ENCODE measurements around the gene SMCO3. TPM values are rescaled to one million over a fixed set of nuclear protein-coding genes. Genes with fewer than 3 reads are reported as not detected.
A peak's percentile ranks its signal among the peaks of the same experiment; 100 is the strongest.

The SMCO3 gene
- total and polyA plus RNA-seq, 3 experiments from 2014 or later, result not detected

DNA sequence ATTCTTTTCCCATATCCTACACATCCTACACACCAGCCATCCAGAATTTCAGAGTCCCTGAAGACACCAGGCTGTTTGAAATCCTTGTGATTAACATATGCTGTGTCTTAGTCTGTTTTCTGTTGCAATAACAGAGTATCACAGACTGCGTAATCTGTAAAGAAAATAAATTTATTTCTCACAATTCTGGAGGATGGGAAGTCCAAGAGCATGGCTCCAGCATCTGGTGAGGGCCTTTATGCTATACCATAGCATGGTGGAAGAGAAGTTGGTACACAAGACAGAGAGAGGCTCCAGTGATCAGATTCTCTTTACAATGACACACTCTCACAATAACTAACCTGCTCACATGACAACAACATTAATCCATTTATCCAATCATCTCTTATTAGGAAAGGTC lies 25.3 kb upstream of the SMCO3 start:
- H3K4me3 ChIP-seq (ENCODE audit: low read length), result no peak overlapping the region
- no peaks in the 10 kb centered on the region for H3K36me3 ChIP-seq (ENCODE audit: insufficient read depth, low read length)
- H3K4me3 Mint-ChIP-seq, result no peak overlapping the region
- peaks cover 6 to 64% of the 10 kb centered on the region in 2 donors for H3K27me3 Mint-ChIP-seq
- H3K9me3 ChIP-seq (ENCODE audit: low read length), result no peaks in the 10 kb centered on the region
- H3K4me1 ChIP-seq (ENCODE audit: insufficient read depth, low read length), result no peaks in the 10 kb centered on the region
- H3K27me3 ChIP-seq (ENCODE audit: insufficient read depth, low read length, poor library complexity, severe bottlenecking), result no peaks in the 10 kb centered on the region
- H3K4me1 Mint-ChIP-seq, result no peaks in the 10 kb centered on the region
- peaks cover 0 to 7% (median 0%) of the 10 kb centered on the region in 3 donors for H3K36me3 Mint-ChIP-seq
- no peaks in the 10 kb centered on the region for H3K9me3 Mint-ChIP-seq
- no peak for DNase-seq
- ChIA-PET POLR2A (no interaction called here), CTCF (interaction anchor here (1.1 kb wide), 1 partner anchor 382 kb away, joined by 3 read pairs; the partner anchor contains the start of gene RERG)
- H3K27ac Mint-ChIP-seq, result peak overlapping the region in 1 of 8 donors; percentile 70
- no peak overlapping the region for H3K27ac ChIP-seq (ENCODE audit: low read depth, low read length)

DNA sequence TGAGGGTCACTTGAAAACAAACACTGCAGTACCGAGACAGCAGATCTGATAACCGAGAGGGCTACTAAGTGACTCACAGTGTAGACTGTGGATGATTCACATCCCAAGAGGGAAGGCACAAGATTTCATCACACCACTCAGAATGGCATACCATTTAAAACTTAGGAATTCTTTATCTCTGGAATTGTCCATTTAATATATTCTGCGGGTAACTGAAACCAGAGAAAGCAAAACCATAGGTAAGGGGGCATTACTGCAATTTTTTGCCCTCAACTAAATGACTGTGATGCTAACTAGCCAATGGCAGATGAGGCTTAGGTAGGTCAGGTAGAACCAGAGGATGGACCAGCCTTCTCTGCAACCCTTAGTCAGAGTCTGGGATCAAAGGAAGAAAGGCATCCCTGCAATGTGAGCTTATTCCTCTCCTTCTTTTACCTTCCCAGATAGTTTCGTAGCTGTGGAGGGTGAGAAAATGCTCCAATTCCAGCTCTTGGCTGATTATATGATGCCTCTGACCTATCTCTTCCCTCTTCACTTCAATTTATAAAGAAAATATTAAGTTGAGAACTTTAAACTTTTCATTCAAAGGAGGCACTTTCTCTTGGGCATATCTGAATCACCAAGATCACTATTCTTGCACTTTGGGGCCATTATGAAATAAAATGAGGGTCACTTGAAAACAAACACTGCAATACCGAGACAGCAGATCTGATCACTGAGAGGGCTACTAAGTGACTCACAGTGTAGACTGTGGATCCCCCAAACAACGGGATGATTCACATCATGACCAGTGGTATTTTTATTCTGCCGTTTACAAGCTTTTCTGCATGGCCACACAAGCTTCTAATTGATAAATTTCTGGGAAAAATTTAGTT lies 22.6 kb upstream of the SMCO3 start:
- Mint-ChIP-seq H3K4me1 (no peaks in the 10 kb centered on the region), H3K4me3 (no peak overlapping the region), H3K27ac (no peak overlapping the region), H3K9me3 (no peaks in the 10 kb centered on the region), H3K36me3 (peaks cover 0 to 7% (median 0%) of the 10 kb centered on the region in 3 donors), H3K27me3 (peaks cover 6 to 74% of the 10 kb centered on the region in 2 donors)
- Histone ChIP-seq H3K27me3 (ENCODE audit: insufficient read depth, low read length, poor library complexity, severe bottlenecking) (no peaks in the 10 kb centered on the region), H3K4me1 (ENCODE audit: insufficient read depth, low read length) (no peaks in the 10 kb centered on the region), H3K9me3 (ENCODE audit: low read length) (no peaks in the 10 kb centered on the region), H3K4me3 (ENCODE audit: low read length) (no peak overlapping the region), H3K36me3 (ENCODE audit: insufficient read depth, low read length) (no peaks in the 10 kb centered on the region), H3K27ac (ENCODE audit: low read depth, low read length) (no peak overlapping the region)
- no peak for DNase-seq
- ChIA-PET POLR2A (no interaction called here), CTCF (interaction anchor here (1.4 kb wide), 2 partner anchors 100 to 159 kb away, joined by 3 to 4 read pairs; no protein-coding TSS in a partner anchor)

GRCh38 chr12:14834509-14834908 lies 20.5 kb upstream of the SMCO3 start:
- no peak overlapping the region for H3K4me3 Mint-ChIP-seq
- Histone ChIP-seq H3K27ac (ENCODE audit: low read depth, low read length) (no peak overlapping the region), H3K4me3 (ENCODE audit: low read length) (no peak overlapping the region), H3K9me3 (ENCODE audit: low read length) (no peaks in the 10 kb centered on the region), H3K36me3 (ENCODE audit: insufficient read depth, low read length) (no peaks in the 10 kb centered on the region), H3K27me3 (ENCODE audit: insufficient read depth, low read length, poor library complexity, severe bottlenecking) (no peaks in the 10 kb centered on the region), H3K4me1 (ENCODE audit: insufficient read depth, low read length) (no peaks in the 10 kb centered on the region)
- no peak overlapping the region for H3K27ac Mint-ChIP-seq
- ChIA-PET POLR2A (no interaction called here), CTCF (no interaction called here)
- peaks cover 9 to 65% of the 10 kb centered on the region in 2 donors for H3K27me3 Mint-ChIP-seq
- peaks cover 0 to 6% (median 0%) of the 10 kb centered on the region in 3 donors for H3K36me3 Mint-ChIP-seq
- no peak for DNase-seq
- no peaks in the 10 kb centered on the region for H3K4me1 Mint-ChIP-seq
- no peaks in the 10 kb centered on the region for H3K9me3 Mint-ChIP-seq

DNA sequence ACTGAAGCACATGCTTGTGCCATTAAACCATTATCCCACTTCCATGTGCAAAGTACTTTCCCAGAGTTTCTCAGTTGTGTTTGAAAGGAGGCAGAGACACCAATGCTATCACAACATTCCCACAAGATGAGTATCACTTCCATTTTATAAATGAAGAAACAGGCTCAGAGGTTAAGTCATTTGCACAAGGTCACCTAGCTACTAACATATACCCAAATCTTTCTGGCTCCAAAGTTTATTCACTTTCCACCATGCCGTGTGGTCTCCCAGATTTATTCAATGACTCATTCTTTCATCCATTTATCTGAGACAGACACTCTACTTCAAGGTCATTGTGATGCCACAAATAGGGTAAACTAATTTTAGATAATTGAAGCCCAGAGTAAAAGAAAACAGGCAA lies 20.0 kb upstream of the SMCO3 start:
- Mint-ChIP-seq H3K4me3 (no peak overlapping the region), H3K4me1 (no peaks in the 10 kb centered on the region), H3K9me3 (no peaks in the 10 kb centered on the region), H3K36me3 (peaks cover 0 to under 1% (median 0%) of the 10 kb centered on the region in 3 donors), H3K27ac (no peak overlapping the region), H3K27me3 (peaks cover 4 to 59% of the 10 kb centered on the region in 2 donors)
- Histone ChIP-seq H3K9me3 (ENCODE audit: low read length) (no peaks in the 10 kb centered on the region), H3K4me3 (ENCODE audit: low read length) (no peak overlapping the region), H3K36me3 (ENCODE audit: insufficient read depth, low read length) (no peaks in the 10 kb centered on the region), H3K4me1 (ENCODE audit: insufficient read depth, low read length) (no peaks in the 10 kb centered on the region), H3K27ac (ENCODE audit: low read depth, low read length) (no peak overlapping the region), H3K27me3 (ENCODE audit: insufficient read depth, low read length, poor library complexity, severe bottlenecking) (no peaks in the 10 kb centered on the region)
- ChIA-PET CTCF (no interaction called here), POLR2A (no interaction called here)
- no peak for DNase-seq

- Mint-ChIP-seq H3K9me3 (no peaks in the 10 kb centered on the region), H3K4me1 (no peaks in the 10 kb centered on the region), H3K27ac (no peak overlapping the region), H3K27me3 (peaks cover 7 to 53% of the 10 kb centered on the region in 2 donors), H3K4me3 (no peak overlapping the region), H3K36me3 (no peaks in the 10 kb centered on the region)
- Histone ChIP-seq H3K36me3 (ENCODE audit: insufficient read depth, low read length) (no peaks in the 10 kb centered on the region), H3K27ac (ENCODE audit: low read depth, low read length) (no peak overlapping the region), H3K9me3 (ENCODE audit: low read length) (no peaks in the 10 kb centered on the region), H3K4me1 (ENCODE audit: insufficient read depth, low read length) (no peaks in the 10 kb centered on the region), H3K4me3 (ENCODE audit: low read length) (no peak overlapping the region), H3K27me3 (ENCODE audit: insufficient read depth, low read length, poor library complexity, severe bottlenecking) (no peaks in the 10 kb centered on the region)
- no peak for DNase-seq
- ChIA-PET CTCF (no interaction called here), POLR2A (no interaction called here)
Observed at GRCh38 chr12:14833336-14833735, 19.4 kb upstream of the SMCO3 start.

- no peaks in the 10 kb centered on the region for H3K9me3 Mint-ChIP-seq
- H3K27me3 ChIP-seq (ENCODE audit: insufficient read depth, low read length, poor library complexity, severe bottlenecking), result no peaks in the 10 kb centered on the region
- H3K4me3 ChIP-seq (ENCODE audit: low read length), result no peak overlapping the region
- H3K4me1 Mint-ChIP-seq, result no peaks in the 10 kb centered on the region
- no peaks in the 10 kb centered on the region for H3K9me3 ChIP-seq (ENCODE audit: low read length)
- H3K27ac Mint-ChIP-seq, result no peak overlapping the region
- H3K27ac ChIP-seq (ENCODE audit: low read depth, low read length), result no peak overlapping the region
- no peak overlapping the region for H3K4me3 Mint-ChIP-seq
- ChIA-PET POLR2A (no interaction called here), CTCF (no interaction called here)
- peaks cover 9 to 16% of the 10 kb centered on the region in 2 donors for H3K27me3 Mint-ChIP-seq
- no peaks in the 10 kb centered on the region for H3K4me1 ChIP-seq (ENCODE audit: insufficient read depth, low read length)
- H3K36me3 ChIP-seq (ENCODE audit: insufficient read depth, low read length), result no peaks in the 10 kb centered on the region
- H3K36me3 Mint-ChIP-seq, result no peaks in the 10 kb centered on the region
- no peak for DNase-seq
Observed at GRCh38 chr12:14828892-14829291, 14.9 kb upstream of the SMCO3 start.

DNA sequence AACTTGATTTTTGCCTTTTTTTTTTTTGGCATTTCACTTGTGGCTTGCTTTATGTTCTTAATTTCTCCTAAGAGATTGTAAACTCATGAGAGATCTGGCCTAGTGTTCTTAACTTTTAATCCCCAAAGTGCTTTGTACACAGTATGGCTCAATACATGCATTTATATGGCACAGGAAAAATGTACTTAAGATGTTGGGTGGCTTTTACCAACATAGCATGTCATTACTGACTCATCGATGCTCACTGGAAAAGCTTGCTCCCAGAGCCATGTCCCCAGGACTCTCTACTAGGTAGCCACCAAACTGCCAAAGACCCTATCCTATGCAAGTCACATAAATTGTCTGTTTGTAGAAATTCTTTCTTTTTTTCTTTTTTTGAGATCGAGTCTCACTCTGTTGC lies 13.1 kb upstream of the SMCO3 start:
- Histone ChIP-seq H3K4me1 (ENCODE audit: insufficient read depth, low read length) (no peaks in the 10 kb centered on the region), H3K4me3 (ENCODE audit: low read length) (no peak overlapping the region), H3K36me3 (ENCODE audit: insufficient read depth, low read length) (no peaks in the 10 kb centered on the region), H3K27me3 (ENCODE audit: insufficient read depth, low read length, poor library complexity, severe bottlenecking) (no peaks in the 10 kb centered on the region), H3K27ac (ENCODE audit: low read depth, low read length) (no peak overlapping the region), H3K9me3 (ENCODE audit: low read length) (no peaks in the 10 kb centered on the region)
- Mint-ChIP-seq H3K36me3 (no peaks in the 10 kb centered on the region), H3K4me1 (no peaks in the 10 kb centered on the region), H3K4me3 (no peak overlapping the region), H3K27me3 (peaks cover 9% of the 10 kb centered on the region in 2 donors), H3K9me3 (no peaks in the 10 kb centered on the region), H3K27ac (no peak overlapping the region)
- ChIA-PET CTCF (interaction anchor here (1.5 kb wide), 1 partner anchor 394 kb away, joined by 3 read pairs; the partner anchor contains the start of gene RERG), POLR2A (no interaction called here)
- DNase-seq, result no peak

DNA sequence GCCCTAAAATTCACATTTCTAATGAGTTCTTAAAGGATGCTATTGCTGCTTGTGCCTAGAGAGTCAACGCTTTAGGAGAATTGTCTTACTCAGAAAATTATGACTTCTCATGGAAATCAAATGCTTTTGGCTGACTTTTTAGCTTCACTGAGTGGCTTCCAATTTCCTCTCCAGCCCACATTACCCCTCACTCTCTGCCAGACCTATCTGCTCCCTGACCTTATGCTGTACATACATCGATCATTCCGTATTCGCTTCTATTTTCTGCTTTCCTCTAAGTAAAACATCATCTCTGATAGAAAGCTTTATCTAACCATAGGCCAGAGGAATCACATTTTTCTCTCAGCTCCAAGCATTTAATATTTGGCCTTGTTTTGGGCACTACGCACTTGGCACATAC lies 12.5 kb upstream of the SMCO3 start:
- Histone ChIP-seq H3K9me3 (ENCODE audit: low read length) (no peaks in the 10 kb centered on the region), H3K4me3 (ENCODE audit: low read length) (no peak overlapping the region), H3K27me3 (ENCODE audit: insufficient read depth, low read length, poor library complexity, severe bottlenecking) (no peaks in the 10 kb centered on the region), H3K4me1 (ENCODE audit: insufficient read depth, low read length) (no peaks in the 10 kb centered on the region), H3K27ac (ENCODE audit: low read depth, low read length) (no peak overlapping the region), H3K36me3 (ENCODE audit: insufficient read depth, low read length) (no peaks in the 10 kb centered on the region)
- Mint-ChIP-seq H3K4me3 (no peak overlapping the region), H3K4me1 (no peaks in the 10 kb centered on the region), H3K9me3 (no peaks in the 10 kb centered on the region), H3K27ac (peak overlapping the region in 1 of 8 donors; percentile 25), H3K36me3 (peaks cover 0 to under 1% (median 0%) of the 10 kb centered on the region in 3 donors), H3K27me3 (peaks cover 5 to 10% of the 10 kb centered on the region in 2 donors)
- ChIA-PET POLR2A (no interaction called here), CTCF (no interaction called here)
- no peak for DNase-seq
